ENCODE results near the gene UBE2R2.

- TF ChIP-seq CTCF (IDR thresholded peaks at IDR 0.05), result no peak
- no peak for TF ChIP-seq EP300 (IDR thresholded peaks at IDR 0.05)
- no peak for TF ChIP-seq POLR2A (IDR thresholded peaks at IDR 0.05)
These were observed 110.7 kb downstream of the UBE2R2 start for GRCh38 chr9:33927694-33928093.
